ENCODE data around the gene PRKG1.

The PRKG1 gene

GRCh38 chr10:51203359-51203758 is 129.1 kb downstream of the PRKG1 start:
- TF ChIP-seq REST (IDR thresholded peaks at IDR 0.05; ENCODE audit: low read depth) (no peak), RAD21 (IDR thresholded peaks at IDR 0.05; ENCODE audit: low read depth) (no peak), TCF12 (IDR thresholded peaks at IDR 0.05; ENCODE audit: low read depth) (no peak), TEAD4 (IDR thresholded peaks at IDR 0.05) (no peak), ZBTB7A (IDR thresholded peaks at IDR 0.05; ENCODE audit: low read depth) (no peak), YY1 (IDR thresholded peaks at IDR 0.05; ENCODE audit: low read depth) (no peak), CEBPB (IDR thresholded peaks at IDR 0.05) (no peak), USF1 (IDR thresholded peaks at IDR 0.05) (no peak), TAF1 (IDR thresholded peaks at IDR 0.05; ENCODE audit: low read depth) (no peak), MAX (IDR thresholded peaks at IDR 0.05) (no peak), EP300 (IDR thresholded peaks at IDR 0.05; ENCODE audit: borderline replicate concordance) (no peak), FOXM1 (IDR thresholded peaks at IDR 0.05; ENCODE audit: borderline replicate concordance, low read depth) (no peak), EGR1 (IDR thresholded peaks at IDR 0.05) (no peak), CREB1 (IDR thresholded peaks at IDR 0.05; ENCODE audit: low read depth) (no peak)

- TF ChIP-seq NFIC (IDR thresholded peaks at IDR 0.05) (no peak), EGR1 (IDR thresholded peaks at IDR 0.05) (no peak), USF1 (IDR thresholded peaks at IDR 0.05) (no peak), EP300 (IDR thresholded peaks at IDR 0.05; ENCODE audit: borderline replicate concordance) (no peak), RAD21 (IDR thresholded peaks at IDR 0.05; ENCODE audit: low read depth) (no peak), MAX (IDR thresholded peaks at IDR 0.05) (no peak), TAF1 (IDR thresholded peaks at IDR 0.05; ENCODE audit: low read depth) (no peak), CREB1 (IDR thresholded peaks at IDR 0.05; ENCODE audit: low read depth) (no peak), YY1 (IDR thresholded peaks at IDR 0.05; ENCODE audit: low read depth) (no peak), TEAD4 (IDR thresholded peaks at IDR 0.05) (no peak), CEBPB (IDR thresholded peaks at IDR 0.05) (no peak), REST (IDR thresholded peaks at IDR 0.05; ENCODE audit: low read depth) (no peak), TCF12 (IDR thresholded peaks at IDR 0.05; ENCODE audit: low read depth) (no peak), FOXM1 (IDR thresholded peaks at IDR 0.05; ENCODE audit: borderline replicate concordance, low read depth) (no peak)
These were observed 129.8 kb downstream of the PRKG1 start for GRCh38 chr10:51204066-51204465.

- TF ChIP-seq NFIC (IDR thresholded peaks at IDR 0.05) (no peak), TEAD4 (IDR thresholded peaks at IDR 0.05) (no peak), EP300 (IDR thresholded peaks at IDR 0.05; ENCODE audit: borderline replicate concordance) (no peak), YY1 (IDR thresholded peaks at IDR 0.05; ENCODE audit: low read depth) (no peak), USF1 (IDR thresholded peaks at IDR 0.05) (no peak), RAD21 (IDR thresholded peaks at IDR 0.05; ENCODE audit: low read depth) (no peak), TCF12 (IDR thresholded peaks at IDR 0.05; ENCODE audit: low read depth) (no peak), CREB1 (IDR thresholded peaks at IDR 0.05; ENCODE audit: low read depth) (no peak), ZBTB7A (IDR thresholded peaks at IDR 0.05; ENCODE audit: low read depth) (no peak), EGR1 (IDR thresholded peaks at IDR 0.05) (no peak), FOXM1 (IDR thresholded peaks at IDR 0.05; ENCODE audit: borderline replicate concordance, low read depth) (no peak), CEBPB (IDR thresholded peaks at IDR 0.05) (no peak)
These were observed 130.4 kb downstream of the PRKG1 start for GRCh38 chr10:51204701-51205100.

GRCh38 chr10:51206500-51206899 is 132.2 kb downstream of the PRKG1 start:
- no peak for TF ChIP-seq REST (IDR thresholded peaks at IDR 0.05; ENCODE audit: low read depth)
- TF ChIP-seq FOXM1 (IDR thresholded peaks at IDR 0.05; ENCODE audit: borderline replicate concordance, low read depth) = no peak
- no peak for TF ChIP-seq TAF1 (IDR thresholded peaks at IDR 0.05; ENCODE audit: low read depth)
- no peak for TF ChIP-seq CEBPB (IDR thresholded peaks at IDR 0.05)
- no peak for TF ChIP-seq MAX (IDR thresholded peaks at IDR 0.05)
- TF ChIP-seq YY1 (IDR thresholded peaks at IDR 0.05; ENCODE audit: low read depth) = no peak
- TF ChIP-seq NFIC (IDR thresholded peaks at IDR 0.05) = no peak

All from Ishikawa (cell line).